C4-2B (cell line): Measurements from ENCODE around the gene MRPL43.
"Not testable (repeated sequence)": the region's sequence is repeated elsewhere in the genome, so short reads cannot be mapped to it uniquely, and the experiment has no call there.

ENCODE experiments used
- CTCF ChIP-seq: fragments of 450-650 bp; conservative IDR thresholded peaks from 2 replicates; pipeline ENCODE4 v1.5.1; 2017; ENCODE audit warnings: mild to moderate bottlenecking
- ZFX ChIP-seq: fragments of 450-650 bp; IDR thresholded peaks from 2 replicates; pipeline ENCODE4 v1.6.1; 2017

- not testable (repeated sequence) for TF ChIP-seq CTCF, ZFX
Measured at GRCh38 chr10:101034404-101034803, 47.1 kb upstream of the MRPL43 start.
